SU-DHL-6 (cell line): ENCODE measurements around the gene KIF4A.
"Not testable (repeated sequence)": the region's sequence is repeated elsewhere in the genome, so short reads cannot be mapped to it uniquely, and the experiment has no call there.

ENCODE experiments used
- CTCF ChIP-seq: fragments of 200-600 bp; sonication (generic); IDR thresholded peaks from one replicate; pipeline ENCODE4 v1.5.1; 2017; ENCODE audit warnings: antibody characterized with exemption, mild to moderate bottlenecking, low read length, moderate library complexity; ENCODE audit not compliant: insufficient read depth, poor library complexity, severe bottlenecking
- EZH2phosphoT487 ChIP-seq: fragments of 200-600 bp; sonication (generic), shearing (Covaris generic); conservative IDR thresholded peaks from 2 replicates; pipeline ENCODE4 v1.6.1; 2018; ENCODE audit warnings: mild to moderate bottlenecking, antibody characterized with exemption, low read length, moderate library complexity, mixed read lengths

- not testable (repeated sequence) for TF ChIP-seq CTCF, EZH2phosphoT487
These were observed 46.3 kb upstream of the KIF4A start for GRCh38 chrX:70243601-70244000.
